WTC11 (cell line): ENCODE results near the gene PPP2R3C.

Experiments
- ATF1 ChIP-seq: sonication (generic); formaldehyde crosslinking; IDR thresholded peaks from 2 replicates; pipeline ENCODE4 v1.8.1; 2023; ENCODE audit warnings: mild to moderate bottlenecking, moderate library complexity, missing genetic modification reagents
- CREM ChIP-seq: sonication (generic); formaldehyde crosslinking; IDR thresholded peaks from 2 replicates; pipeline ENCODE4 v1.8.1; 2022; ENCODE audit warnings: mild to moderate bottlenecking, missing genetic modification reagents, moderate library complexity
- IRF2 ChIP-seq: sonication (generic); formaldehyde crosslinking; IDR thresholded peaks from 2 replicates; pipeline ENCODE4 v1.8.0; 2022; ENCODE audit warnings: low read depth, missing genetic modification reagents, borderline replicate concordance
- NFYB ChIP-seq: sonication (generic); formaldehyde crosslinking; conservative IDR thresholded peaks from 2 replicates; pipeline ENCODE4 v1.8.0; 2022; ENCODE audit warnings: low read depth, missing genetic modification reagents
- NR1H2 ChIP-seq: sonication (generic); formaldehyde crosslinking; IDR thresholded peaks from 2 replicates; pipeline ENCODE4 v1.9.0; 2021; ENCODE audit warnings: mild to moderate bottlenecking, moderate library complexity, missing genetic modification reagents
- NR2C2 ChIP-seq: sonication (generic); formaldehyde crosslinking; IDR thresholded peaks from 2 replicates; pipeline ENCODE4 v1.8.0; 2022; ENCODE audit warnings: mild to moderate bottlenecking, missing genetic modification reagents
- SMAD3 ChIP-seq: sonication (generic); formaldehyde crosslinking; IDR thresholded peaks from 2 replicates; pipeline ENCODE4 v1.8.0; 2022; ENCODE audit warnings: missing genetic modification reagents, mild to moderate bottlenecking, borderline replicate concordance
- SMAD4 ChIP-seq: sonication (generic); formaldehyde crosslinking; IDR thresholded peaks from 2 replicates; pipeline ENCODE4 v1.8.0; 2022; ENCODE audit warnings: mild to moderate bottlenecking, missing genetic modification reagents
- TF ChIP-seq, protein P1 (sequence below): fragments of 200-600 bp; IDR thresholded peaks from 2 replicates; pipeline ENCODE4 v1.8.0; 2022; ENCODE audit warnings: antibody characterized with exemption
- TF ChIP-seq, protein P2 (sequence below): sonication (generic); formaldehyde crosslinking; IDR thresholded peaks from 2 replicates; pipeline ENCODE4 v1.8.1; 2023; ENCODE audit warnings: mild to moderate bottlenecking, missing genetic modification reagents, moderate library complexity
- TF ChIP-seq, protein P3 (sequence below): sonication (generic); formaldehyde crosslinking; conservative IDR thresholded peaks from 2 replicates; pipeline ENCODE4 v1.8.1; 2022; ENCODE audit warnings: mild to moderate bottlenecking, missing genetic modification reagents
- TF ChIP-seq, protein P4 (sequence below): sonication (generic); formaldehyde crosslinking; IDR thresholded peaks from 2 replicates; pipeline ENCODE4 v1.8.0; 2022; ENCODE audit warnings: mild to moderate bottlenecking, missing genetic modification reagents
- TF ChIP-seq, protein P5 (sequence below): sonication (generic); formaldehyde crosslinking; IDR thresholded peaks from 2 replicates; pipeline ENCODE4 v1.8.0; 2022; ENCODE audit warnings: mild to moderate bottlenecking, missing genetic modification reagents
- TF ChIP-seq, protein P6 (sequence below): sonication (generic); formaldehyde crosslinking; IDR thresholded peaks from 2 replicates; pipeline ENCODE4 v1.8.1; 2022; ENCODE audit warnings: mild to moderate bottlenecking, moderate library complexity, missing genetic modification reagents

DNA sequence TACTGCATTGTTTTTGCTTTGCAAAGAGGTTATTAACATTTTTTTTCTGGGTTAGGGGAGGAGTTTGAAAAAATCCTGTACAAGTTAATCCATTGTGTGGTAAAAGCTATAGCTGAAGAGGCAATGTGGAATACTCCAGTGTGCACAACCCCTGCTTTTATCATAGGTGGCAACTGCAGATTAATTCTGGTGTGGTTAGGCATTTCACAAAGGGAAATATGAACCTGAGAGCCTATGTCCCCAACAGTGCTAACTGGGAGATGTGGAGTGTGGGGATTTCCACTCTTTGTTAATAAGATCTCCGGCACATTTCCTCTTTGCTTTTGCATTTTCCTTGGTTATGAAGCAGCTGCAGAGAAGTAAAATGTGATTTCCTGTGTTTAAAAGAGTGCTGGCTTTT, 34.2 kb upstream of the PPP2R3C start:
- TF ChIP-seq ATF1 (CRISPR knock-in tag) (no peak), IRF2 (CRISPR knock-in tag) (no peak), SMAD4 (no peak), NR1H2 (CRISPR knock-in tag) (no peak), NFYB (no peak), NR2C2 (CRISPR knock-in tag) (no peak), CREM (CRISPR knock-in tag) (no peak), SMAD3 (CRISPR knock-in tag) (no peak)
- TF ChIP-seq, protein P1, sequence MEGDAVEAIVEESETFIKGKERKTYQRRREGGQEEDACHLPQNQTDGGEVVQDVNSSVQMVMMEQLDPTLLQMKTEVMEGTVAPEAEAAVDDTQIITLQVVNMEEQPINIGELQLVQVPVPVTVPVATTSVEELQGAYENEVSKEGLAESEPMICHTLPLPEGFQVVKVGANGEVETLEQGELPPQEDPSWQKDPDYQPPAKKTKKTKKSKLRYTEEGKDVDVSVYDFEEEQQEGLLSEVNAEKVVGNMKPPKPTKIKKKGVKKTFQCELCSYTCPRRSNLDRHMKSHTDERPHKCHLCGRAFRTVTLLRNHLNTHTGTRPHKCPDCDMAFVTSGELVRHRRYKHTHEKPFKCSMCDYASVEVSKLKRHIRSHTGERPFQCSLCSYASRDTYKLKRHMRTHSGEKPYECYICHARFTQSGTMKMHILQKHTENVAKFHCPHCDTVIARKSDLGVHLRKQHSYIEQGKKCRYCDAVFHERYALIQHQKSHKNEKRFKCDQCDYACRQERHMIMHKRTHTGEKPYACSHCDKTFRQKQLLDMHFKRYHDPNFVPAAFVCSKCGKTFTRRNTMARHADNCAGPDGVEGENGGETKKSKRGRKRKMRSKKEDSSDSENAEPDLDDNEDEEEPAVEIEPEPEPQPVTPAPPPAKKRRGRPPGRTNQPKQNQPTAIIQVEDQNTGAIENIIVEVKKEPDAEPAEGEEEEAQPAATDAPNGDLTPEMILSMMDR, result no peak
- TF ChIP-seq, protein P2, sequence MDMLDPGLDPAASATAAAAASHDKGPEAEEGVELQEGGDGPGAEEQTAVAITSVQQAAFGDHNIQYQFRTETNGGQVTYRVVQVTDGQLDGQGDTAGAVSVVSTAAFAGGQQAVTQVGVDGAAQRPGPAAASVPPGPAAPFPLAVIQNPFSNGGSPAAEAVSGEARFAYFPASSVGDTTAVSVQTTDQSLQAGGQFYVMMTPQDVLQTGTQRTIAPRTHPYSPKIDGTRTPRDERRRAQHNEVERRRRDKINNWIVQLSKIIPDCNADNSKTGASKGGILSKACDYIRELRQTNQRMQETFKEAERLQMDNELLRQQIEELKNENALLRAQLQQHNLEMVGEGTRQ, result no peak
- TF ChIP-seq, protein P3, sequence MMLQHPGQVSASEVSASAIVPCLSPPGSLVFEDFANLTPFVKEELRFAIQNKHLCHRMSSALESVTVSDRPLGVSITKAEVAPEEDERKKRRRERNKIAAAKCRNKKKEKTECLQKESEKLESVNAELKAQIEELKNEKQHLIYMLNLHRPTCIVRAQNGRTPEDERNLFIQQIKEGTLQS (CRISPR knock-in tag), result no peak
- TF ChIP-seq, protein P4, sequence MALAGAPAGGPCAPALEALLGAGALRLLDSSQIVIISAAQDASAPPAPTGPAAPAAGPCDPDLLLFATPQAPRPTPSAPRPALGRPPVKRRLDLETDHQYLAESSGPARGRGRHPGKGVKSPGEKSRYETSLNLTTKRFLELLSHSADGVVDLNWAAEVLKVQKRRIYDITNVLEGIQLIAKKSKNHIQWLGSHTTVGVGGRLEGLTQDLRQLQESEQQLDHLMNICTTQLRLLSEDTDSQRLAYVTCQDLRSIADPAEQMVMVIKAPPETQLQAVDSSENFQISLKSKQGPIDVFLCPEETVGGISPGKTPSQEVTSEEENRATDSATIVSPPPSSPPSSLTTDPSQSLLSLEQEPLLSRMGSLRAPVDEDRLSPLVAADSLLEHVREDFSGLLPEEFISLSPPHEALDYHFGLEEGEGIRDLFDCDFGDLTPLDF (CRISPR knock-in tag), result no peak
- TF ChIP-seq, protein P5, sequence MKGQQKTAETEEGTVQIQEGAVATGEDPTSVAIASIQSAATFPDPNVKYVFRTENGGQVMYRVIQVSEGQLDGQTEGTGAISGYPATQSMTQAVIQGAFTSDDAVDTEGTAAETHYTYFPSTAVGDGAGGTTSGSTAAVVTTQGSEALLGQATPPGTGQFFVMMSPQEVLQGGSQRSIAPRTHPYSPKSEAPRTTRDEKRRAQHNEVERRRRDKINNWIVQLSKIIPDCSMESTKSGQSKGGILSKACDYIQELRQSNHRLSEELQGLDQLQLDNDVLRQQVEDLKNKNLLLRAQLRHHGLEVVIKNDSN (CRISPR knock-in tag), result no peak
- TF ChIP-seq, protein P6, sequence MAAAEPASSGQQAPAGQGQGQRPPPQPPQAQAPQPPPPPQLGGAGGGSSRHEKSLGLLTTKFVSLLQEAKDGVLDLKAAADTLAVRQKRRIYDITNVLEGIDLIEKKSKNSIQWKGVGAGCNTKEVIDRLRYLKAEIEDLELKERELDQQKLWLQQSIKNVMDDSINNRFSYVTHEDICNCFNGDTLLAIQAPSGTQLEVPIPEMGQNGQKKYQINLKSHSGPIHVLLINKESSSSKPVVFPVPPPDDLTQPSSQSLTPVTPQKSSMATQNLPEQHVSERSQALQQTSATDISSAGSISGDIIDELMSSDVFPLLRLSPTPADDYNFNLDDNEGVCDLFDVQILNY (CRISPR knock-in tag), result no peak
